GM21367 (cell line): ENCODE data around the gene APP.
A peak's percentile ranks its signal among the peaks of the same experiment; 100 is the strongest.

Experiments
- ATAC-seq: cut with Tn5 transposase; IDR thresholded peaks from one replicate; pipeline ENCODE4 v1.9.1; 2021; ENCODE audit not compliant: unreplicated experiment

The APP gene

GRCh38 chr21:25887166-25887565 is 283.4 kb downstream of the APP start:
- ATAC-seq, result no peak

GRCh38 chr21:25885880-25886279 is 284.7 kb downstream of the APP start:
- ATAC-seq, result no peak

GRCh38 chr21:25885405-25885804 is 285.2 kb downstream of the APP start:
- ATAC-seq, result no peak

GRCh38 chr21:25884311-25884710 is 286.3 kb downstream of the APP start:
- no peak for ATAC-seq

- ATAC-seq, result peak; percentile 92
These were observed 288.8 kb downstream of the APP start for GRCh38 chr21:25881524-25882376.

GRCh38 chr21:25879203-25879602 is 291.4 kb downstream of the APP start:
- no peak for ATAC-seq

GRCh38 chr21:25878344-25878743 is 292.2 kb downstream of the APP start:
- ATAC-seq, result no peak

- ATAC-seq, result no peak
These were observed 298.3 kb downstream of the APP start for GRCh38 chr21:25872271-25872670.

GRCh38 chr21:25871566-25871965 is 299.0 kb downstream of the APP start:
- no peak for ATAC-seq

- no peak for ATAC-seq
These were observed 300.5 kb downstream of the APP start for GRCh38 chr21:25870084-25870483.

- no peak for ATAC-seq
These were observed 303.5 kb downstream of the APP start for GRCh38 chr21:25867061-25867460.

GRCh38 chr21:25863747-25864146 is 306.8 kb downstream of the APP start:
- no peak for ATAC-seq

GRCh38 chr21:25863031-25863430 is 307.5 kb downstream of the APP start:
- no peak for ATAC-seq

- no peak for ATAC-seq
These were observed 308.0 kb downstream of the APP start for GRCh38 chr21:25862596-25862995.

GRCh38 chr21:25862112-25862511 is 308.5 kb downstream of the APP start:
- no peak for ATAC-seq

- ATAC-seq, result no peak
These were observed 311.2 kb downstream of the APP start for GRCh38 chr21:25859235-25859929.

- ATAC-seq, result no peak
These were observed 312.2 kb downstream of the APP start for GRCh38 chr21:25858325-25858724.

GRCh38 chr21:25857308-25858074 is 313.1 kb downstream of the APP start:
- no peak for ATAC-seq

- no peak for ATAC-seq
These were observed 315.0 kb downstream of the APP start for GRCh38 chr21:25855576-25855975.

- no peak for ATAC-seq
These were observed 320.3 kb downstream of the APP start for GRCh38 chr21:25850126-25850842.

GRCh38 chr21:25848309-25848708 is 322.3 kb downstream of the APP start:
- no peak for ATAC-seq
